Gastroesophageal sphincter (tissue), 3 donors: Measurements from ENCODE around the gene FBXO3.

ENCODE experiments used
- CTCF ChIP-seq, 4 experiments: fragments of 200-600 bp in 2 of 4; fragments of 450-650 bp in 2 of 4; sonication (generic) in 1 of 4; IDR thresholded peaks; one replicate each; pipeline ENCODE4 v1.5.1; 2017 to 2019; ENCODE audit warnings: antibody characterized with exemption in 4 of 4, mild to moderate bottlenecking in 2 of 4, moderate library complexity in 2 of 4
- POLR2AphosphoS5 ChIP-seq: sonication (generic); formaldehyde crosslinking; IDR thresholded peaks from one replicate; pipeline ENCODE4 v1.6.1; 2017; ENCODE audit warnings: antibody characterized with exemption

- TF ChIP-seq CTCF (IDR thresholded peaks at IDR 0.05) (no peak), POLR2AphosphoS5 (no peak)
Observed at GRCh38 chr11:33777906-33778305, 3.6 kb upstream of the FBXO3 start.
